Measurements from ENCODE around the gene FAIM.
"Not testable (repeated sequence)": the region's sequence is repeated elsewhere in the genome, so short reads cannot be mapped to it uniquely, and the experiment has no call there.

Gene FAIM

DNA sequence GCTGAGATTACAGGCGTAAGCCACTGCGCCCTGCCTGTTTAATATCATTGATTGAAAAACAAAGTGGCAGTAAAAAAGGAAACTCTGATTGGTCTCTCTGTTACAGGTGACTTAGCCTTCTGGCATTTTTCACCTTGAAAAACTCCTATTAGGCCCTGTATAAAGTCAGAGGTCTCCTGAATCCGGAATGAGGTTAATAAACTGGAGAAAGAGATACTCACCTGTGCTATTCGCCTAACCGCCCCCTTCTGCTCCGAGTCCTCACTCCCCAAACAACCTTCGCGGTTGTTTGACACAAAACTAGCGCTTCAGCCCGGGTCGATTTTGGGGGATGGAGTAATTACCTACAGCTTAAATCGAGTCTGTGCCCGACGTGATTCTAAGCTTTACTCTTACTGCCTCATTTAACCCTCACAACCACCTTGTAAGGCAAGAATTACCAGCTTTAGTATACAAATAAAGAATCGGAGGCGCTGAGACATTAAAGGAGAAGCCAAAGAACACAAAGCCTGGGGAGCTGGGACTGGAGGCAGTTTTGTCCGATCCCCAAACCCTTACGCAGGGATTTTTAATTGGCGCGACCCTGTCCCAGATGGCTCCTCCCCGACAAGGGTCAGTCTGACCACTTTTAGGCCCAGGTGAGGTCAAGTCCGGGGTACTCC lies 15.0 kb upstream of the FAIM start:
- Histone ChIP-seq H3K4me1 (peaks cover 3% of the 10 kb centered on the region; the same call in 1 of the 2 replicates), H3K36me3 (no peaks in the 10 kb centered on the region), H3K27me3 (no peaks in the 10 kb centered on the region), H3K9me3 (no peaks in the 10 kb centered on the region), H3K4me3 (ENCODE audit: low read depth, low read length) (peak overlapping the region; percentile 80)
- DNase-seq, result no peak
- TF ChIP-seq, protein P1, sequence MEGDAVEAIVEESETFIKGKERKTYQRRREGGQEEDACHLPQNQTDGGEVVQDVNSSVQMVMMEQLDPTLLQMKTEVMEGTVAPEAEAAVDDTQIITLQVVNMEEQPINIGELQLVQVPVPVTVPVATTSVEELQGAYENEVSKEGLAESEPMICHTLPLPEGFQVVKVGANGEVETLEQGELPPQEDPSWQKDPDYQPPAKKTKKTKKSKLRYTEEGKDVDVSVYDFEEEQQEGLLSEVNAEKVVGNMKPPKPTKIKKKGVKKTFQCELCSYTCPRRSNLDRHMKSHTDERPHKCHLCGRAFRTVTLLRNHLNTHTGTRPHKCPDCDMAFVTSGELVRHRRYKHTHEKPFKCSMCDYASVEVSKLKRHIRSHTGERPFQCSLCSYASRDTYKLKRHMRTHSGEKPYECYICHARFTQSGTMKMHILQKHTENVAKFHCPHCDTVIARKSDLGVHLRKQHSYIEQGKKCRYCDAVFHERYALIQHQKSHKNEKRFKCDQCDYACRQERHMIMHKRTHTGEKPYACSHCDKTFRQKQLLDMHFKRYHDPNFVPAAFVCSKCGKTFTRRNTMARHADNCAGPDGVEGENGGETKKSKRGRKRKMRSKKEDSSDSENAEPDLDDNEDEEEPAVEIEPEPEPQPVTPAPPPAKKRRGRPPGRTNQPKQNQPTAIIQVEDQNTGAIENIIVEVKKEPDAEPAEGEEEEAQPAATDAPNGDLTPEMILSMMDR (IDR thresholded peaks at IDR 0.05; ENCODE audit: low read depth, low read length), result no peak

DNA sequence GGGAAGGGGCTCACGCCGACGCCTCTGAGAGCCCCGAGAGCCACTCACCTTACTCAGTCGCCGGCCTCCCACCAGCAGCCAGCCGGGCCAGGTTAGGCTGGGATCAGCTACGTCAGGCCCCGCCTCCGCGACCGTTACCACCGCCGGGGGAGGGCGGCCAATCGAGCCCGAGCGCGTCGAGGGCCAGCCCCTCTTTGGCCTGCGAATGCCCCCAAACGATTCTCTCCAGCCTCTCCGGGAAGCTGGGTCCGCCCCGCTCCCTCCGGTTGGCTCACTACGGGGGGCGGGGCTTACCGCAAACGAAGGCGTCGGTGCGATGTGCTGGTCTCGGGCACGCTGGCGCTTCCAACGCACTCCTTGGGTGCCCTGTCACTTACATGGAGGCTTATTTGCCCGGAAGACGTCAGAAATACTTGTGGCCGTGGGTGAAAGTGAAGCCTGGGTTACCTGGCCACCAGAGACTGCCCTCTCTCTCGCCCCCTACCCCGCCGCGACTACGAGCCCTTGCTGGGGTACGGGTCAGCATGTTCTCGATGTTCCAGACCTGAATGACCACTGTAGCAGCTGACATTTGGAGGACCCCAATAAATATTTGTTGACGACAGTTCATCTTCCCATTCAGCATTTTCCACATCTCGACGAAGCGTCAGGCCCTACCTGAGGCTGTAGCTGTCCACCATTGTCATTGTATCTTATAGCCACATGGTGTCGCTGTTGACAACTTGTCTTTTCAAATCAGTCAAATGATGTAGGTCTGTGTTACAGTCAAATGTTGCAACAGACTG lies 14.2 kb upstream of the FAIM start, which contains the start of gene CEP70:
TSS of gene CEP70 (minus strand) at position 111 of the 785 bp plus-strand sequence. CDS start 21,333 bp downstream, outside the sequence.
- Histone ChIP-seq H3K27me3 (no peaks in the 10 kb centered on the region), H3K4me1 (peaks cover 3% of the 10 kb centered on the region; the same call in 1 of the 2 replicates), H3K4me3 (ENCODE audit: low read depth, low read length) (peak within 1 kb of the TSS; percentile 80), H3K9me3 (no peaks in the 10 kb centered on the region), H3K36me3 (no peaks in the 10 kb centered on the region)
- DNase-seq, result peak; percentile 96
- TF ChIP-seq, protein P1 (IDR thresholded peaks at IDR 0.05; ENCODE audit: low read depth, low read length), result peak; percentile 88

DNA sequence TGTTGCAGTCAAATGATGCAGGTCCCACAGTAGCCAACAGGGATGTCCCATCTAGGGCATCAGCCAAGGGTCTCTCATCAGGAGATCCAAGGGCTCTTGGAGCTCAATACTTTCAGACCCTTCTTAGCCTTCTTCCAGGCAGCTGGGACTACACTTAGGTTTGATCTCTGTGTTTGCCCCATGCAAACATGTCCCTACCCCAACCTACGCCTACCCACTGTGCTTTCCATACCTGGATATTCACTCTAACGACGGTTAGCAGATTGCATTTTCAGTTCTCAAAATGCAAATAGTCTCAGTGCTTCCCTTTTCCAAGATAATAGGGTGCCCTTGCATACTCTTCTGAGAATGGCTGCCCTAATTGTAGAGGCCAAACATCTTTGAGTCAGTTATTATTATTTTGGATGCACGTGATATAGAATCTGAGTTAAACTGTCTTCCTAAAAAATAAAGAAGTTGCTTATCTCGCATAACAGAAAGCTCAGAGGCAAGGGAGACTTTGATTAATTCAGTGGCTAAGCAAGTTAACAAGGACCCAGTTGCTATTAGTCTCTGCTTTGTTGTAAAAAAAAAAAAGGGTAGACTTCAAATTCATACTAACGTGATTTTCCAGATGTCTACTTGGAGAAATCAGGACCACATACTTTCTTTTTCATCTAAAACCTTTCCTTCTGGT lies 13.5 kb upstream of the FAIM start:
- Histone ChIP-seq H3K9me3 (no peaks in the 10 kb centered on the region), H3K4me3 (ENCODE audit: low read depth, low read length) (peak overlapping the region; percentile 80; the same call in 1 of the 2 replicates), H3K27me3 (no peaks in the 10 kb centered on the region), H3K4me1 (peaks cover 3% of the 10 kb centered on the region; the same call in 1 of the 2 replicates), H3K36me3 (no peaks in the 10 kb centered on the region)
- DNase-seq, result no peak
- TF ChIP-seq, protein P1 (IDR thresholded peaks at IDR 0.05; ENCODE audit: low read depth, low read length), result no peak

GRCh38 chr3:138597186-138597976 lies 11.2 kb upstream of the FAIM start:
- not testable (repeated sequence) for H3K36me3 ChIP-seq; H3K4me3 ChIP-seq (ENCODE audit: low read depth, low read length); DNase-seq; H3K4me1 ChIP-seq; H3K9me3 ChIP-seq; H3K27me3 ChIP-seq

- Histone ChIP-seq H3K9me3 (no peaks in the 10 kb centered on the region), H3K4me3 (ENCODE audit: low read depth, low read length) (no peak overlapping the region), H3K36me3 (no peaks in the 10 kb centered on the region), H3K4me1 (peaks cover 3% of the 10 kb centered on the region; the same call in 1 of the 2 replicates), H3K27me3 (no peaks in the 10 kb centered on the region)
- TF ChIP-seq, protein P1 (IDR thresholded peaks at IDR 0.05; ENCODE audit: low read depth, low read length), result no peak
- no peak for DNase-seq
Observed at GRCh38 chr3:138598534-138598933, 10.0 kb upstream of the FAIM start.
